Thoracic aorta (tissue), 2 donors: ENCODE data around the gene OLR1. TPM values are rescaled to one million over a fixed set of nuclear protein-coding genes. Genes with fewer than 3 reads are reported as not detected.
A peak's percentile ranks its signal among the peaks of the same experiment; 100 is the strongest.
"Not testable (repeated sequence)": the region's sequence is repeated elsewhere in the genome, so short reads cannot be mapped to it uniquely, and the experiment has no call there.

Experiments
- ATAC-seq: fragments of 150-250 bp; one replicate; pipeline ENCODE4 v1.8.0; 2017; ENCODE audit warnings: low read depth; ENCODE audit not compliant: insufficient number of reproducible peaks, low FRiP score
- DNase-seq: peaks from one replicate; pipeline ENCODE4 v3.0.0-alpha.2; 2020; ENCODE audit warnings: low spot score
- H3K27ac ChIP-seq, 2 donors: fragments of 200-600 bp; sonication (generic); 1 replicate in 1 of 2; 2 replicates in 1 of 2; pipeline ENCODE4 v1.5.1; 2016; ENCODE audit warnings: mild to moderate bottlenecking in 2 of 2, moderate library complexity in 2 of 2
- H3K27me3 ChIP-seq: fragments of 200-600 bp; sonication (generic); replicated peaks from 2 replicates; pipeline ENCODE4 v1.6.0; 2016; ENCODE audit warnings: mild to moderate bottlenecking; ENCODE audit not compliant: insufficient read depth
- H3K36me3 ChIP-seq: fragments of 200-600 bp; sonication (generic); one replicate; pipeline ENCODE4 v1.5.1; 2016
- H3K4me1 ChIP-seq, 2 donors: fragments of 200-600 bp; sonication (generic); 1 replicate in 1 of 2; 2 replicates in 1 of 2; pipeline versions ENCODE4 v1.5.1 to v1.6.0; 2016; ENCODE audit warnings: low read depth in 2 of 2, mild to moderate bottlenecking in 1 of 2; ENCODE audit not compliant: control insufficient read depth in 1 of 2
- H3K4me3 ChIP-seq: fragments of 200-600 bp; sonication (generic); 2 replicates; pipeline ENCODE4 v1.5.1; 2016; ENCODE audit warnings: mild to moderate bottlenecking
- H3K9me3 ChIP-seq: fragments of 200-600 bp; sonication (generic); 2 replicates; pipeline ENCODE4 v1.5.1; 2016
- total RNA-seq, 2 donors: library from RNA; depleted of rRNA; stranded (reverse); fragments of >200 nt; gene quantifications; one replicate each; pipeline versions ENCODE4 v1.1.0 to v1.2.3, GENCODE V29; 2016
- TF ChIP-seq, protein P1 (sequence below): fragments of 200-600 bp; sonication (generic); IDR thresholded peaks from one replicate; pipeline ENCODE4 v1.5.1; 2019; ENCODE audit warnings: antibody characterized with exemption

Gene OLR1
- total RNA-seq, 2 donors from 2014 or later, result 1.4 to 2.8 TPM

DNA sequence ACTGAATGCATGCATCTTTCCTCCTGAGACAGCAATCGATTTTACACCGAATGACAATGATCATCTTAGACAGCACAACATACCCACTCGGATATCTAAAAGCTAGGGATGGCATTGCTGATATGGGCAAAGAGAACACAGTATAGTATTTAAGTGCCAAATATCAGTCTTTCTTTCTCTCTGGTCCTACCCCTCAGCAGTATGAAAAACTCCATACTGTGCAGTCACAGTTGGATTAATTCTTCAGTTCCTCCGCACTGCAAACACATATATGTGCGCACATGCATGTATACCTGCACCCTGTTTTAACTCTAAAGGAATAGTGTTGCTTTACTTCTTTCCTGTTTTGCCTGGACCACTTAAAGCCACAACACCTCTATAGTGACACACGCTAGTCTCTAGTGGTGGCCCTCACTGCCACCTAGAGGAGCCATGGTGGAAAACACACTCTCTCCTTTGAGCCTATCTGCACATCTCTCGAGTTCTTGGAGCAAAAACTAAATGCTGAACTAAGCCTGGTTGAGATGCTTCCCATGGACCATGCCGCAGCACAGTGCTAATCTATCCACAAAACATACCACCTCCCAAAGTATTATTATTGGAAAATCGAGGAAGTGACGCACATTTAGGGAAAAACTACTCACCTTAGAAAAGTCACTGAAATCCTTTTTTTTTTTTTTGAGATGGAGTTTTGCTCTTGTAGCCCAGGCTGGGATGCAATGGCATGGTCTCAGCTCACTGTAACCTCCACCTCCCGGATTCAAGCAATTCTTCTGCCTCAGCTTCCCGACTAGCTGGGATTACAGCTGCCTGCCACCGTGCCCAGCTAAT lies 18.8 kb upstream of the OLR1 start:
- no peaks in the 10 kb centered on the region for H3K27me3 ChIP-seq
- H3K4me1 ChIP-seq, result no peaks in the 10 kb centered on the region
- TF ChIP-seq, protein P1, sequence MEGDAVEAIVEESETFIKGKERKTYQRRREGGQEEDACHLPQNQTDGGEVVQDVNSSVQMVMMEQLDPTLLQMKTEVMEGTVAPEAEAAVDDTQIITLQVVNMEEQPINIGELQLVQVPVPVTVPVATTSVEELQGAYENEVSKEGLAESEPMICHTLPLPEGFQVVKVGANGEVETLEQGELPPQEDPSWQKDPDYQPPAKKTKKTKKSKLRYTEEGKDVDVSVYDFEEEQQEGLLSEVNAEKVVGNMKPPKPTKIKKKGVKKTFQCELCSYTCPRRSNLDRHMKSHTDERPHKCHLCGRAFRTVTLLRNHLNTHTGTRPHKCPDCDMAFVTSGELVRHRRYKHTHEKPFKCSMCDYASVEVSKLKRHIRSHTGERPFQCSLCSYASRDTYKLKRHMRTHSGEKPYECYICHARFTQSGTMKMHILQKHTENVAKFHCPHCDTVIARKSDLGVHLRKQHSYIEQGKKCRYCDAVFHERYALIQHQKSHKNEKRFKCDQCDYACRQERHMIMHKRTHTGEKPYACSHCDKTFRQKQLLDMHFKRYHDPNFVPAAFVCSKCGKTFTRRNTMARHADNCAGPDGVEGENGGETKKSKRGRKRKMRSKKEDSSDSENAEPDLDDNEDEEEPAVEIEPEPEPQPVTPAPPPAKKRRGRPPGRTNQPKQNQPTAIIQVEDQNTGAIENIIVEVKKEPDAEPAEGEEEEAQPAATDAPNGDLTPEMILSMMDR, result peak; percentile 53
- H3K36me3 ChIP-seq, result no peaks in the 10 kb centered on the region
- no peak for DNase-seq
- no peaks in the 10 kb centered on the region for H3K9me3 ChIP-seq
- H3K27ac ChIP-seq, result no peak overlapping the region
- H3K4me3 ChIP-seq, result no peak overlapping the region
- peak; percentile 57 for ATAC-seq

DNA sequence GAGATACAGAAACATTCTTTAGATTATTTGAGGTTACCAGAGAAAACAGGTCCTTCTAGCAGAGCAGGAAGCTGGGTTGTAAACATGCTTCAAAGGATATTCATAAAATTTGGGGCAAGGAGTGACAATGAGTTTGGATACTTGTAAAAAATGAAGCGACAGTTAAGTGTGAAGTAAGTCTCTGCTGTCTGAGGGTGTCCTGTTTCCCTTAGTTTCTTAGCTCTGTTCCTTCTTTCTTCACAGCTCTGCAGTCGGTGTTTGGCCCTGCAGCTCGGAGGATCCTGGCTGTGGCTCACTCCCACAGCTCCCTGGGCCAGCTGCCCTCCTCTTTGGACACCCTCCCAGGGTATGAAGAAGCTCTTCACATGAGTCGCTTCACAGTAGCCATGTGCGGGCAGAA lies 17.7 kb upstream of the OLR1 start:
- no peak for ATAC-seq
- no peak overlapping the region for H3K27ac ChIP-seq

DNA sequence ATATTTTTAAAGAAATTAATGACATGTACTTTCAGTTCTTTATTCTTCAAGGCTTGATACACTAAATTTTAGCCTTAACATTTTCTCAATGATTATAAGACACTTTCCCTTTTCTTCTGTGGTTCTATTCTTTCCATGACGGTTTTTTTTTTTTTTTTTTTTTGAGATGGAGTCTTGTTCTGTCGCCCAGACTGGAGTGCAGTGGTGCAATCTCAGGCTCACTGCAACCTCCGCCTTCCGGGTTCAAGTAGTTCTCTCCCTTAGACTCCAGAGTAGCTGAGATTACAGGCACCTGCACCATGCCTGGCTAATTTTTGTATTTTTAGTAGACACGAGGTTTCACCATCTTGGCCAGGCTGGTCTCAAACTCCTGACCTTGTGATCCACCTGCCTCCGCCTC lies 15.0 kb upstream of the OLR1 start:
- not testable (repeated sequence) for H3K4me1 ChIP-seq, H3K27ac ChIP-seq, H3K27me3 ChIP-seq, DNase-seq, H3K4me3 ChIP-seq, H3K36me3 ChIP-seq, H3K9me3 ChIP-seq, ATAC-seq

More for the DNA sequence above, 17.7 kb upstream of the OLR1 start:
- no peak for DNase-seq
- H3K27me3 ChIP-seq, result no peaks in the 10 kb centered on the region
- TF ChIP-seq, protein P1, result no peak
- no peaks in the 10 kb centered on the region for H3K4me1 ChIP-seq
- no peak overlapping the region for H3K4me3 ChIP-seq
- H3K9me3 ChIP-seq, result no peaks in the 10 kb centered on the region
- no peaks in the 10 kb centered on the region for H3K36me3 ChIP-seq

DNA sequence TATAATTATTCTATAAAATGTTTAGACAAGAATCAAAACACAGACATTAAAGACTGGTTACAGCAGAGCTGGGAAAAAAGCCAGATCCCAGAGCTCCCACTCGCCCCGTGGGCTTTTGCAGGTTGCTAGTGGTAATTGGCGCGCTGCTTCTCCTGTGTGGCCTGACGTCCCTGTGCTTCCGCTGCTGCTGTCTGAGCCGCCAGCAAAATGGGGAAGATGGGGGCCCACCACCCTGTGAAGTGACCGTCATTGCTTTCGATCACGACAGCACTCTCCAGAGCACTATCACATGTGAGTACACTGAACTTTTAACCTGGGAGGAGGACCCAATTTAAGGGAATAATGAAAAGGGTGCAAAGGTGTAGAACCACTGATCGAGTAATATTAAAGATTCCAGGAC lies 14.4 kb upstream of the OLR1 start:
- ATAC-seq, result no peak
- H3K36me3 ChIP-seq, result no peaks in the 10 kb centered on the region
- no peak overlapping the region for H3K27ac ChIP-seq
- H3K4me1 ChIP-seq, result no peaks in the 10 kb centered on the region
- no peaks in the 10 kb centered on the region for H3K27me3 ChIP-seq
- TF ChIP-seq, protein P1, result no peak
- H3K4me3 ChIP-seq, result no peak overlapping the region
- no peaks in the 10 kb centered on the region for H3K9me3 ChIP-seq
- DNase-seq, result no peak

DNA sequence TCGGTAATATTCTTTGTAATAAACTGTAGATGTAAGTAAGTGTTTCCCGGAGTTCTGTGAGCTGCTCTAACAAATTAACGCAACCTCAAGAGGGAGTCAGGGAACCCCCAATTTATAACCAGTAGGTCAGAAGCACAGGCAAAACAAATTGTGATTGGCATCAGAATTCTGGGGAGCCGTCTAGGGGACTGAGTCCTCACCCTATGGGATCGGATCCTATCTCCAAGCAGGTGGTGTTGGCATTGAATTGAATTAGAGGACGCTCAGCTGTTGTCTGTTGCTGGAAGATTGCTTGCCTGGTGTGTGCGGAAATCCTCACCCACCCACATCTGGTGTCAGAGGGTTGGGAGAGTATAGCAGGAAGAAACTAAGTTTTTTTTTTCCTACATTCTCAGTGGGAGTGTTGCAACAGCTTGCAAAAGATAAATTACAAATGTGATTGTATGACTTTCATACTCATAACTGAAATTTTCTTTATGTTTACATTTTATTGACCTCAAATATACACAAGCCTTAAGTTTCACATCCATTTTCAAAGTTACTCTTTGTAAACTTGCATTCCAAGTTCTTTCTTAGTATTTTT lies 12.4 kb upstream of the OLR1 start:
- Histone ChIP-seq H3K4me1 (no peaks in the 10 kb centered on the region), H3K9me3 (no peaks in the 10 kb centered on the region), H3K27ac (no peak overlapping the region), H3K4me3 (no peak overlapping the region), H3K27me3 (no peaks in the 10 kb centered on the region), H3K36me3 (no peaks in the 10 kb centered on the region)
- TF ChIP-seq, protein P1, result no peak
- DNase-seq (no peak), ATAC-seq (no peak)
